WERI-Rb-1 (cell line): ENCODE measurements around the gene TSHZ2.

ENCODE experiments used
- DNase-seq: peaks from one replicate; pipeline ENCODE4 v3.0.0-alpha.2; 2020
- H3K27ac ChIP-seq: fragments of 250-450 bp; sonication (Bioruptor Pico); 2 replicates; pipeline ENCODE4 v1.5.1; 2020; ENCODE audit warnings: mild to moderate bottlenecking, moderate library complexity
- H3K27me3 ChIP-seq: fragments of 250-450 bp; sonication (Bioruptor Pico); 2 replicates; pipeline ENCODE4 v1.5.1; 2021; ENCODE audit warnings: mild to moderate bottlenecking, low read depth, moderate library complexity; ENCODE audit not compliant: insufficient read depth, severe bottlenecking
- H3K36me3 ChIP-seq: fragments of 250-450 bp; sonication (Bioruptor Pico); 2 replicates; pipeline ENCODE4 v1.5.1; 2020; ENCODE audit warnings: mild to moderate bottlenecking, moderate library complexity
- H3K4me3 ChIP-seq: 2 replicates; pipeline ENCODE4 v1.5.1; 2011; ENCODE audit warnings: low read depth, mild to moderate bottlenecking, control low read depth, low read length
- H3K9me3 ChIP-seq: fragments of 250-450 bp; sonication (Bioruptor Pico); 2 replicates; pipeline ENCODE4 v1.5.1; 2021; ENCODE audit warnings: mild to moderate bottlenecking, moderate library complexity; ENCODE audit not compliant: severe bottlenecking
- TF ChIP-seq, protein P1 (sequence below): IDR thresholded peaks from 2 replicates; pipeline ENCODE4 v1.5.1; 2011; ENCODE audit warnings: low read depth, mild to moderate bottlenecking, control low read depth, inconsistent platforms, low read length

The TSHZ2 gene

DNA sequence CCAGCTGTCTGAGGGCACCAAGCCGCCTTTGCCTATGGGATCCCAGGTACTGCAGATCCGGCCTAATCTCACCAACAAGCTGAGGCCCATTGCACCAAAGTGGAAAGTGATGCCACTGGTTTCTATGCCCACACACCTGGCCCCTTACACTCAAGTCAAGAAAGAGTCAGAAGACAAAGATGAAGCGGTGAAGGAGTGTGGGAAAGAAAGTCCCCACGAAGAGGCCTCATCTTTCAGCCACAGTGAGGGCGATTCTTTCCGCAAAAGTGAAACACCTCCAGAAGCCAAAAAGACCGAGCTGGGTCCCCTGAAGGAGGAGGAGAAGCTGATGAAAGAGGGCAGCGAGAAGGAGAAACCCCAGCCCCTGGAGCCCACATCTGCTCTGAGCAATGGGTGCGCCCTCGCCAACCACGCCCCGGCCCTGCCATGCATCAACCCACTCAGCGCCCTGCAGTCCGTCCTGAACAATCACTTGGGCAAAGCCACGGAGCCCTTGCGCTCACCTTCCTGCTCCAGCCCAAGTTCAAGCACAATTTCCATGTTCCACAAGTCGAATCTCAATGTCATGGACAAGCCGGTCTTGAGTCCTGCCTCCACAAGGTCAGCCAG, 283.0 kb downstream of the TSHZ2 start:
- Histone ChIP-seq H3K4me3 (no peak overlapping the region), H3K27ac (no peak overlapping the region), H3K27me3 (peaks cover 88% of the 10 kb centered on the region), H3K9me3 (peaks cover 3% of the 10 kb centered on the region), H3K36me3 (no peaks in the 10 kb centered on the region)
- no peak for DNase-seq
- TF ChIP-seq, protein P1, sequence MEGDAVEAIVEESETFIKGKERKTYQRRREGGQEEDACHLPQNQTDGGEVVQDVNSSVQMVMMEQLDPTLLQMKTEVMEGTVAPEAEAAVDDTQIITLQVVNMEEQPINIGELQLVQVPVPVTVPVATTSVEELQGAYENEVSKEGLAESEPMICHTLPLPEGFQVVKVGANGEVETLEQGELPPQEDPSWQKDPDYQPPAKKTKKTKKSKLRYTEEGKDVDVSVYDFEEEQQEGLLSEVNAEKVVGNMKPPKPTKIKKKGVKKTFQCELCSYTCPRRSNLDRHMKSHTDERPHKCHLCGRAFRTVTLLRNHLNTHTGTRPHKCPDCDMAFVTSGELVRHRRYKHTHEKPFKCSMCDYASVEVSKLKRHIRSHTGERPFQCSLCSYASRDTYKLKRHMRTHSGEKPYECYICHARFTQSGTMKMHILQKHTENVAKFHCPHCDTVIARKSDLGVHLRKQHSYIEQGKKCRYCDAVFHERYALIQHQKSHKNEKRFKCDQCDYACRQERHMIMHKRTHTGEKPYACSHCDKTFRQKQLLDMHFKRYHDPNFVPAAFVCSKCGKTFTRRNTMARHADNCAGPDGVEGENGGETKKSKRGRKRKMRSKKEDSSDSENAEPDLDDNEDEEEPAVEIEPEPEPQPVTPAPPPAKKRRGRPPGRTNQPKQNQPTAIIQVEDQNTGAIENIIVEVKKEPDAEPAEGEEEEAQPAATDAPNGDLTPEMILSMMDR, result no peak

DNA sequence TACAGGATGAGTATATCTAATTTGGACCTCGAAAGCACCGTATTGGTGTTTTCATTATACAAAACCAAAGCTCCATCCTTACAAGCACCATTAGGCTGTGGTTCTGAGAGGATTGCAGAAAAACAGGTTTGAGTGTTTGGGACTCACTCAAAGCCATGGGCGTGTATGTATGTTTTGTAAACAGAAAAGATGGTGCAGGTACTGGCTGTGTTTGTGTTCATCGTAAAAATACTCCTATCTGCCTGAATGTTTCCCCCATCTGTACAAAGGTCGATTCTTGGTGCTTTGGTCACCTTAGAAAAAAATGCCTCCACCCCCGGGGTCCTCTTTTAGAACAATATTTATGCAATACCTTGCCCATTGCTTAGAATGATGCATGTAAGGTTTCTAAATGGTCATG, 286.6 kb downstream of the TSHZ2 start:
- TF ChIP-seq, protein P1, result no peak
- no peak overlapping the region for H3K27ac ChIP-seq
- DNase-seq, result no peak
- H3K36me3 ChIP-seq, result no peaks in the 10 kb centered on the region
- no peak overlapping the region for H3K4me3 ChIP-seq
- H3K27me3 ChIP-seq, result peaks cover 89% of the 10 kb centered on the region
- peaks cover 3% of the 10 kb centered on the region for H3K9me3 ChIP-seq

DNA sequence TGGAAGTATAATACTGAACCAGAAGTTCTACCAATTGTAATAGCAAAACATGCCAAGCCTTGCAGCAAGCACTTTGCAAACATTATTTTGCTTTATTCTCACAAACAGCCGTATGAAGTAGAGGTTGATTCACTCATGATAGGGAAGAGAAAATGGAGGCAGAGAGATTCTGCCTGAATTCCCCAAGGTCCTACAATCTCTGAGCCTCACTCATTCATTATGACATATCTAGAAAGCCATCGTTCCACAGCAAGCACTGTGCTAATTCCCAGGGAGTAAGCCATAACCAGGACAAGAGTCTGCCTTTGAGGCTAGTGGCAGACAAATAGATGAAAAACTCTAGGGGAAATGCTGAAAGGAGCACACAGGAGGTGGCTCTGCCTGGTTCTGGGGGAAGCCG, 288.0 kb downstream of the TSHZ2 start:
- peaks cover 83% of the 10 kb centered on the region for H3K27me3 ChIP-seq

DNA sequence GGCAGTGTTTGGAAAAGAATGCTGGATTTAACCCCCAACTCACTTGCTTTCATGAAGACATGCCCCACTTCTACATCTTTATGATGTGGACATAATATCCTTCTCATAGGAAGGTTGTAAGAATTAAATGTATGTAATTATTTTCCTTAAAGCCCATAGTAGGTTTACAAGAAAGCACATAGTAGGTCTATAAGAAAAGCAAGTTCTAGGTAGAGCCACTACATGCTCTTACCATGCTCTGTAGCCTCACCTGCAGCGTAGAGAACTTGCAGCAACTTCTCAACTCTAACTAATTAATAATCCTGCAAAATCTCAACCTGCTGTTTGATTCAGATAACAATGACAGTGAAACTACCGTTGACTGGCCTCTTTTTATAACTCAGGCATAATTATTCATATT, 288.4 kb downstream of the TSHZ2 start:
- no peak for DNase-seq
- TF ChIP-seq, protein P1, result no peak
- Histone ChIP-seq H3K27ac (no peak overlapping the region), H3K36me3 (no peaks in the 10 kb centered on the region), H3K4me3 (no peak overlapping the region), H3K27me3 (peaks cover 85% of the 10 kb centered on the region), H3K9me3 (no peaks in the 10 kb centered on the region)

More for the DNA sequence above, 288.0 kb downstream of the TSHZ2 start:
- Histone ChIP-seq H3K36me3 (no peaks in the 10 kb centered on the region), H3K9me3 (no peaks in the 10 kb centered on the region), H3K4me3 (no peak overlapping the region), H3K27ac (no peak overlapping the region)
- TF ChIP-seq, protein P1, result no peak
- DNase-seq, result no peak

DNA sequence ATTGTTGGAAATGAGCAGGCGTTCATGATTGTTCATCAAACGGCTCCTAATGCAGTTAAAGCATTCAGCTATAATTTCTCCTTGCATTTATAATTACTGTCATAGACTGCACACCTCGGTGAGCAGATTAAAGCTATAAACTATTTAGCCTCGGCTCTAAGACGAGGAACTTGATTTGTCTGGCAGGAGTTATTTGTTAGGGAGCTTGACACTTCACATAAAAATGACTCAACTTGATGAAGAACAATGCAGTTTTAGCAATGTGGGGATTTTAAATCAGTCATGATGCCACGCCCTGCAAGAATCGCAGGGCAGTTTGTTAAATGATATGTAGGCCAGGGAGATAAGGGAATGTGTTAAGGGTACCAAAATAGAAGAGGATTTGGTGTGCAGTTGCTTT, 290.2 kb downstream of the TSHZ2 start:
- no peak overlapping the region for H3K4me3 ChIP-seq
- TF ChIP-seq, protein P1, result no peak
- H3K27me3 ChIP-seq, result peaks cover 80% of the 10 kb centered on the region
- no peak overlapping the region for H3K27ac ChIP-seq
- H3K9me3 ChIP-seq, result no peaks in the 10 kb centered on the region
- no peak for DNase-seq
- no peaks in the 10 kb centered on the region for H3K36me3 ChIP-seq
